NCI-H2196 treated with DMSO at 0.1 percent for 48 hours (cell line): ENCODE measurements around the gene INO80.

Experiments used
- DNase-seq: peaks from one replicate; lab custom pipeline; 2025; ENCODE audit not compliant: unreplicated experiment; lab: John Stamatoyannopoulos, UW

Gene INO80

GRCh38 chr15:41006479-41006878 lies 109.6 kb downstream of the INO80 start:
- DNase-seq = no peak

- no peak for DNase-seq
Measured at GRCh38 chr15:41004490-41004889, 111.6 kb downstream of the INO80 start.

GRCh38 chr15:41001524-41002214 lies 114.4 kb downstream of the INO80 start:
- DNase-seq = no peak

GRCh38 chr15:40999190-40999589 lies 116.9 kb downstream of the INO80 start:
- DNase-seq = no peak

- no peak for DNase-seq
Measured at GRCh38 chr15:40995656-40996055, 120.4 kb downstream of the INO80 start.

- no peak for DNase-seq
Measured at GRCh38 chr15:40992825-40993224, 123.3 kb downstream of the INO80 start.

- DNase-seq = no peak
Measured at GRCh38 chr15:40992241-40992741, 123.8 kb downstream of the INO80 start.

GRCh38 chr15:40991355-40991754 lies 124.7 kb downstream of the INO80 start:
- no peak for DNase-seq

GRCh38 chr15:40990789-40991188 lies 125.3 kb downstream of the INO80 start:
- DNase-seq = no peak

GRCh38 chr15:40990080-40990479 lies 126.0 kb downstream of the INO80 start:
- no peak for DNase-seq

- DNase-seq = no peak
Measured at GRCh38 chr15:40988156-40988555, 127.9 kb downstream of the INO80 start.

GRCh38 chr15:40986820-40987219 lies 129.3 kb downstream of the INO80 start:
- DNase-seq = no peak

GRCh38 chr15:40985541-40986330 lies 130.3 kb downstream of the INO80 start:
- DNase-seq = no peak

GRCh38 chr15:40984964-40985363 lies 131.1 kb downstream of the INO80 start:
- DNase-seq = no peak

- no peak for DNase-seq
Measured at GRCh38 chr15:40984406-40984805, 131.7 kb downstream of the INO80 start.

GRCh38 chr15:40982855-40983254 lies 133.2 kb downstream of the INO80 start:
- DNase-seq = no peak

GRCh38 chr15:40981186-40981585 lies 134.9 kb downstream of the INO80 start:
- DNase-seq = no peak

- no peak for DNase-seq
Measured at GRCh38 chr15:40978562-40978961, 137.5 kb downstream of the INO80 start.

- no peak for DNase-seq
Measured at GRCh38 chr15:40978141-40978540, 137.9 kb downstream of the INO80 start.

GRCh38 chr15:40976819-40977218 lies 139.3 kb downstream of the INO80 start:
- DNase-seq = no peak

GRCh38 chr15:40974879-40975278 lies 141.2 kb downstream of the INO80 start:
- no peak for DNase-seq

- DNase-seq = no peak
Measured at GRCh38 chr15:40969363-40969762, 146.7 kb downstream of the INO80 start.
